Coronary artery (tissue), 2 donors: Measurements from ENCODE around the gene ARL14EP.

Experiments
- DNase-seq: peaks from one replicate; pipeline ENCODE4 v3.0.0-alpha.2; 2017; ENCODE audit warnings: low spot score
- H3K27ac ChIP-seq, 2 donors: fragments of 200-600 bp; sonication (generic); one replicate each; pipeline ENCODE4 v1.5.1; 2016 to 2019
- H3K4me3 ChIP-seq: fragments of 200-600 bp; sonication (generic); 2 replicates; pipeline ENCODE4 v1.5.1; 2016; ENCODE audit warnings: mild to moderate bottlenecking, moderate library complexity
- TF ChIP-seq, protein P1 (sequence below): fragments of 200-600 bp; sonication (generic); IDR thresholded peaks from one replicate; pipeline ENCODE4 v1.5.1; 2019; ENCODE audit warnings: antibody characterized with exemption

ARL14EP gene

DNA sequence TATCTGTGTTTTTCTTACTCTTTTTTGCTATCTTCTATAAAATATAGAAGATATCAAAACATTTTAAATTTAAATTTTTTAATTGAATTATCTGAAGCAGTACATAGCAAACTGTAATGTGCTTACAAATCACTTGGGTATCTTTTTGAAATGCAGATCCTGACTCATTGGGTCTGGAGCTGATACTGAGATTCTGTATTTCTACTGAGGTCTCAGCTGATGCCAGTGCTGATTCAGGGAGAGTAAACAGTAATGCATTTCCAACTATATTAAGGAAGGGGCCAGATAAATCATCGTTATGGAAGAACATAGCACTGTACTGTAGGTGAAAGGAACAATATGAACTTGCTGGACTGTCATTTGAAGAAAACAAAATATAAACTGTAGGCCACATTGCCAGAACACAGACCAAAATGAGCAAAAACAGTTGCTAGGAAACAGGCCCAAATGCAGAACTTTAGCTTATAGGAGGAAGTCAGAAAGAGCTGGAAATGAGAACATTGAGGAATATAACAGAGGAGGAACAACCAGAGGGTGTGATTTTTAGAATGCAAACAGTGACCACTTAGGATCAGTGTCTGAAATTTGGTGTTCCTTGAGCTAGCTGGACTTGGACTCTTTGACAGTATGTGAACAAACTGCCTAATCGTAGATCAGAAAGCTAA lies 3.3 kb downstream of the ARL14EP start:
- TF ChIP-seq, protein P1, sequence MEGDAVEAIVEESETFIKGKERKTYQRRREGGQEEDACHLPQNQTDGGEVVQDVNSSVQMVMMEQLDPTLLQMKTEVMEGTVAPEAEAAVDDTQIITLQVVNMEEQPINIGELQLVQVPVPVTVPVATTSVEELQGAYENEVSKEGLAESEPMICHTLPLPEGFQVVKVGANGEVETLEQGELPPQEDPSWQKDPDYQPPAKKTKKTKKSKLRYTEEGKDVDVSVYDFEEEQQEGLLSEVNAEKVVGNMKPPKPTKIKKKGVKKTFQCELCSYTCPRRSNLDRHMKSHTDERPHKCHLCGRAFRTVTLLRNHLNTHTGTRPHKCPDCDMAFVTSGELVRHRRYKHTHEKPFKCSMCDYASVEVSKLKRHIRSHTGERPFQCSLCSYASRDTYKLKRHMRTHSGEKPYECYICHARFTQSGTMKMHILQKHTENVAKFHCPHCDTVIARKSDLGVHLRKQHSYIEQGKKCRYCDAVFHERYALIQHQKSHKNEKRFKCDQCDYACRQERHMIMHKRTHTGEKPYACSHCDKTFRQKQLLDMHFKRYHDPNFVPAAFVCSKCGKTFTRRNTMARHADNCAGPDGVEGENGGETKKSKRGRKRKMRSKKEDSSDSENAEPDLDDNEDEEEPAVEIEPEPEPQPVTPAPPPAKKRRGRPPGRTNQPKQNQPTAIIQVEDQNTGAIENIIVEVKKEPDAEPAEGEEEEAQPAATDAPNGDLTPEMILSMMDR = no peak
- no peak for DNase-seq
- Histone ChIP-seq H3K27ac (peak overlapping the region in 1 of 2 donors; percentile 39), H3K4me3 (no peak overlapping the region)

DNA sequence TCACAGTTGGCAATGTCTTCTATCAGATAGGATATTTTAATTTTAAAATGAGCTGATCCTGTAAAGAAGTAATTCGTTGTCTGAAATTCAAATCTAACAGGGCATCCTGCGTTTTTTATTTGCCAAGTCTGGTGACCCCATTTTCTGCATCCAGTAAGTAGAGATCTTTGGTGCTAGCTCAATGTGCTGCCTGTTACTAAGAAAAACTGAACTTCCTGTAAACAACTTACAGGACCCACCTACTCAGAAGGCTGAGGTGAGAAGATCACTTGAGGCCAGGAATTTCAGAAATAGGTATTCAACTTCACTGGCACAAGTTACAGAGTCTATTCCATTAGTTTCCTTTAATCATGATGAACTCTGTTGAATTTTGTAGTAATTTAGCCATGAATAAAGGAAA lies 4.0 kb downstream of the ARL14EP start:
- TF ChIP-seq, protein P1 = no peak
- DNase-seq = no peak
- no peak overlapping the region for H3K4me3 ChIP-seq
- H3K27ac ChIP-seq = peak overlapping the region in 1 of 2 donors; percentile 39

DNA sequence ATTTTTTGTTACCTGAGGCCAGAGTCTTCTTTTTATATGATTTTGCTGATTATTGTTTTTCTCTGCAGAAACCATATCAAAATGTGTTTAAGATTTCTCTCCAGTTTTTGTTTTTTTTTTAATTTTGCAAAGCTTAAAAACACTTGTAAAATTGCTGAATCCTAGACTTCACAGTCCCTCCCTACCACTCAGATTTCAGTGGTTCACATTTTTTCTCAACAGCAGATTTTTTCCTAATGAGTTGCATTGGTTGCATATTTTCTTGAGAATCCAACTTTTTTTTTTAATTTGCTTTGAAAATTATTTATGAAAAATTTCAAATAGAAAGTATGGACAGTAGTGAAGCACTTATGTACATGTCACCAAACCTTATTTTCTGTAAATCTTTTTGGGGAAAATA lies 5.8 kb downstream of the ARL14EP start:
- Histone ChIP-seq H3K4me3 (no peak overlapping the region), H3K27ac (no peak overlapping the region)
- TF ChIP-seq, protein P1 = no peak
- no peak for DNase-seq

DNA sequence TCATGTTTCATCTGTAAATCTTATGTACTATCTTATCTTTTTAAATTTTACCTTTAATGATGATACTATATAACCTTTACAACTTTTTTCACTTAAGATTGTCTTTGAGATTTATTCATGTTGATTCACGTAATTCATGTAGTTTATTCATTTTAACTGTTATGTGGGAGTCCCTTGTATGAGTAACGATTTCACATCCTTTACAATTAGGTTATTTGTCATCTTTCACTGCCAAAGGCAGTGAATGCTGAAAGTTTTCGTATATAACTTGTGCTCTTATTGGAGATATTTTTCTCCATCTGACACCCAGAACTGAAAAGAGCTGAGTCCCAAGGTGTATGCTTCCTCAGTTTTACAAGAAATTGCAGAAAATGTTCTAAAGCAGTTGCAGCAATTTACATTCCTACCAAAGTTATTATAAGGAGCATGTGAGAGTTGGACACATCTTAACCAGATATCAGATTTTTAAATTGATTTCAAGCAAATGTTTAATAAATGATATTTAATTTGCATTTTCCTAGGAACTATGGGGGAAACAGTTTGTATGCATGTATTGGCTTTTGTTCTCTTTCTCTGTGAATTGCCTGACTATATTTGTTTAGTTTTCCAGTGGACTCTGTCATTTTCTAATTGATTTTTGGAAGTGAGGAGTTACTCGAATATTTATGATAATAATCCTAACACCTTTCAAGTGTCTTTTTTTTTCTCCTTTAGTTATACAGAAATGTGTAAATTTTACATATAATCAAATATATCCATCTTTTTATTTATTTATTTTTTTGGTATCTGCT lies 6.4 kb downstream of the ARL14EP start:
- no peak overlapping the region for H3K27ac ChIP-seq
- no peak for DNase-seq
- no peak overlapping the region for H3K4me3 ChIP-seq
- TF ChIP-seq, protein P1 = no peak

DNA sequence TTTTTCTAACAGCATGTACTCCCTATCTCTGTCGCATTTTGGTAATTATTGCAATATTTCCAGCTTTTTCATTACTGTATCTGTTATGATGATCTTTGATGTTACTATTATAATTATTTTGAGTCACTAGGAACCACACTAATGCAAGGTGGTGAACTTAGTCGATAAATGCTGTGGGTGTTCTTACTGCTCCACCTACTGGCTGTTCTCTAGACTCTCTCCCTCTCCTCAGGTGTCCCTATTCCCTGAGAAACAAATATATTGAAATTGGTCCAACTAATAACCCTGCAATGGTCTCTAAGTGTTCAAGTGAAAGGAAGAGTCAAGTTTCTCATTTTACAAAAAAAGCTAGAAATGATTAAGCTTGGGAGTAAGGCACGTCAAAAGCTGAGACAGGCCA lies 10.5 kb downstream of the ARL14EP start:
- Histone ChIP-seq H3K27ac (no peak overlapping the region), H3K4me3 (no peak overlapping the region)
- DNase-seq = no peak
- TF ChIP-seq, protein P1 = no peak

DNA sequence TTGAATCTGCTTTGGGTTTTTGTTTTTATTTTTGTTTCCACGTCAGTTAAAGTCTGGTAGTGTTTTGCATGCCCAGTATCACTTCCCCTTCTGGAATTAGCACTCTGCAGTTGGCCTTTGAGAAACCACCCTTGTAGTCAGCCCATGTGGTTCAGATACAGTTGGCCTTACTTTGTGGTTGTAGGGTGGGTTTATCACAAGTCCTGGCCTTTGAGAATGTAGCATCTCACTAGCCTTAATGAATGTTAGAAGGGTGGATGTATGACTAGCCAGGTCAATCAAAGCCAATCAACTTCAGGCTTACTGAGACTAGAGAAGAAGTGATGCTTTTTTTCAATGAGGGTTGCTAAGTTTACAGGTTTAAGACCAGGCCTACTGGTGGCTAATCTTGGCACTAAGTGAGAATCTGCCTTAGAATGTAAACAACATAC lies 19.8 kb downstream of the ARL14EP start:
- no peak for DNase-seq
- no peak overlapping the region for H3K4me3 ChIP-seq
- TF ChIP-seq, protein P1 = no peak
- no peak overlapping the region for H3K27ac ChIP-seq

DNA sequence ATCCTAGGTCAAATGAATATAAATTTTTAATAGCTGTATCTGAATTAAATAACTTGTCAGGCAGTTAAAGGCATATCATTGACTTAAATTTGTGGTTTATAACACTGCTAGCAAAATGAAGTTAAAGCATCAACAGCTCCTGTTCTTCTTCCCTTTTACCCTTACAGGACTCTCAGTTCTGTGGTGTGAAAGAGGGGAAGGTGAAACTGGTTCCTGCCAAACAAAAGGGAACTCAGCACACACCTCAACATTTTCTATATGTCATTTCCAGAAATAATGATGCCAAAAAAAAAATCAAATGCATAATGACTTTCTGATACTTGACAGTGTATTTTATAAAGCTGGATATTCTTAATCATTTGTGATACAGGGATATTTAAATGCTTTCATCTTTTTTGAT lies 21.2 kb downstream of the ARL14EP start:
- Histone ChIP-seq H3K27ac (no peak overlapping the region), H3K4me3 (no peak overlapping the region)
- TF ChIP-seq, protein P1 = no peak
- DNase-seq = no peak
